ENCODE results near the gene SDS.

SDS gene

DNA sequence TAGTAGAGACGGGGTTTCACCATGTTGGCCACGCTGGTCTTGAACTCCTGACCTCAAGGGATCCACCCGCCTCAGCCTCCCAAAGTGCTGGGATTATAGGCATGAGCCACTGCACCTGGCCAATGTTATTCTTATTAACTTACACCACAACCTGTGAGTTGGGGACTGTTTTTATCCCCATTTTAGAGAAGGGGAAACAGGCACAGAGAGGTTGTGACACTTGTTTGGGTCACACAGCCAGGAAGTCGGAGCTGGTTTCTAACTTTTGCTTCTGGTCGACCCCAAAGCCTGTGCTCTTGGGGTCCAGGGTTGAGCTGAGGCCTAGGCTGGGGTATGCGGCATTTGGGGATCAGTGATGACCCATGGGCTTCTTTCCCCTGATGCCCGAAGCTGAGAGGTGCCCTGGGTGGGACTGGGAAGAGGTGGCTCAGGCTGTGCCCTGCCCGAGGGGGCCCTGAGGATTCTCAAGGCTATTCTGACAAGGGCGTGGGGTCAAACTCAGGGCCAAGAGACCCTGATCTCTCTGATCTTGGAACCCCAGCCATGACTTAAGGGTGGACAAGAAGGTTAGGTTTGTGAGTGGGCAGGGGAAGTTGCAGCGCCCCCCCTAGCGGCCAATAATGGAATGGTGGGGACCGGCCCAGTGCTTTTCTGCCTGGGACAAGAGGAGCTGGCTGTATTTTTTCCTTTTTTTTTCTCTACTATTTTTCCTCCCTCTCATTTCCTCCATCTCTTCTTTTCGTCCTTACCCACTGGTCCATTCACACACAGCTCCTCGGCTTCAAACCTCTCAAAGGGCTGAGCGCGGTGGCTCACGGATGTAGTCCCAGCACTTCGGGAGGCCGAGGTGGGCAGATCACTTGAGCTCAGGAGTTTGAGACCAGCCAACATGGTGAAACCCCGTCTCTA is 21.5 kb upstream of the SDS start:
- no peak for DNase-seq

DNA sequence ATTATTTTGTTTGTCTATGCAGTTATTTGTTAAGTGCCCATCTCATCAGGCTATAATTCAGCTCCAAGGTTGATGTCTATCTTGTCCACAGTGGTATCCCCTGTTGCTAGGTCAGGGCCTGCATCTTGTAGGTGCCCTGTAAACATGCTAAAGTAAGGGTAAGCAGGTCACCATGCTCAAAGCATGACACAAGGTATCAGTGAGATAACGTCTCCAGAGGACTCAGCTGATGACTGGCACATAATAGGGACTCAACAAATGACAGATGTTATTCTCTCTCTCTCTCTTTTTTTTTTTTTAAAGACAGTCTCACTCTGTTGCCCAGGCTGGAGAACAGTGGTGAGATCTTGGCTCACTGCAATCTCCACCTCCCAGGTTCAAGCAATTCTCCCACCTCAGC is 20.8 kb upstream of the SDS start:
- no peak for DNase-seq

DNA sequence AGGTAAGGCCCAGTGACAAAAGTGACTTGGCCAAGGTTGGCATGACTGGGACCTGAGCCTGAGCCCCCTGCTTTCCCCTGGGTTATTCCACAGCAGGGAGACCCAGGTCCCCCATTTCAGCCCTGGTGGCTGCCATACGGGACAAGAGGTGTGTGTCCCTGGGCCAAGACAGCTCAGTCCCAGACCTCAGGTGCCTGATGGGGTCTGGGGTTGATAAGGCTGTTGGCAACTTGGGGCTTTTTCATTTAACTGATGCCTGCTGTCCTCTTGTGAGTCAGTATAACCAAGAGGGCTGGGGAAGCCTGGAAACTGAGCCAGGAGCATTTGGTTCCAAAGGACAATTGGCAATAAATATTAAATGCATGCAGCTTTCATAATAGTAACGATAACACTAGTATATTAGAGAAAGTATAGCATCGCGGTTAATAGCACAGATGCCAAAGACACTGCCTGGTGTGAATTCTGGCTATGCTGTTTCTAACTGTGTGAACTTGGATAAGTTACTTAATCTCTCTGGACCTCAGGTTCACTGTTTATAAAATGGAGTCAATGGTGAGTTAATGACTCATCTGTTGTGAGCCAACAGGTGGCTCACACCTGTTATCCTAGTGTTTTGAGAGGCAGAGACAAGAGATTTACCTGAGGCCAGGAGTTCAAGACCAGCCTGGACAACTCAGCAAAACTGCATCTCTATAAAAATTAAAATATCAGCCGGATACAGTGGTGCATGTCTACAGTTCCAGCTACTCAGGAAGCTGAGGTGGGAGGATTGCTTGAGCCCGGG is 19.4 kb upstream of the SDS start:
- no peak for DNase-seq

DNA sequence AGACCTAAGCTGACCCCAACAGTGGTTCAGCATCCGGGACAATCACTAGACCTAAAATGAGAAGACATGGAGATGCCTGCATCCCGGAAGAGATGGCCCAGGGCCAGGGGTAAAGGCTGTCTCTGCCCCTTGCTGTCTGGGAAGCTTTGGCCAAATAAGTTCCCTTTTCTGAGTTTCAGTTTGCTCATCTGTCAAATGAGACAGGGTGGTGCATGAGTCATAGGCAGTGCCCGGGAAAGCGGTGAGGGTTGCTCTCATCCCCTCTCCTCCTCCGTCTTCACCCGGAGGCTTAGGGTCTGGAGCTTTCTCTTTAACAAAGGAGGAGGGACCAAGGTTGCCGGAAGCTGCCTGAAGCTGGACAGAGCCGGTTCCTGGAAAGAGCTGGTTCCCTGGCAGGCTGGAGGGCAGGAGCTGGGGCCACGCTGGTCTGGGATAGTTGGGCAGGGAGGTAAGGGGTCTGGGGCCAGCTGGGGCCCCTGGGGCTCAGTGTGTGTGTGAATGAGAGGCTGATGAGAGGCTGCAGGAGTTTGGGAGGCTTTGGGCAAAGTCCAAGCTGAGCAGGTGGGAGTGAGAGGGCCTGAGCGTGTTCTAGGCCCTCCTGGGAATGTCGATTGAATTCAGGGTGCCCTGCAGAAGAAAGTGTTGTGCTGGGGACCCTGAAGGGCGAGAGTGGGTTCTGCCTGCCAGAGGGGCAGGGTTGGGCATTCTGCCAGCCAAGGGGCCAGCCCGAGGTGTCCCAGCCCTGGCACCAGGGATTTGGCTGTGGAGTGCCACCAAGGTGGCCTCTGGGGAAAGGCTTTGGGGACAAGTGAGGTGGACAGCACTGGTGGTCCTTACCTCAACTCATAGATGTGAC is 18.6 kb upstream of the SDS start, which contains the start of gene SDSL:
SDSL (plus strand) TSS at position 351 of the 856 bp plus-strand sequence. CDS start 5,603 bp downstream, outside the sequence.
- no peak for DNase-seq

DNA sequence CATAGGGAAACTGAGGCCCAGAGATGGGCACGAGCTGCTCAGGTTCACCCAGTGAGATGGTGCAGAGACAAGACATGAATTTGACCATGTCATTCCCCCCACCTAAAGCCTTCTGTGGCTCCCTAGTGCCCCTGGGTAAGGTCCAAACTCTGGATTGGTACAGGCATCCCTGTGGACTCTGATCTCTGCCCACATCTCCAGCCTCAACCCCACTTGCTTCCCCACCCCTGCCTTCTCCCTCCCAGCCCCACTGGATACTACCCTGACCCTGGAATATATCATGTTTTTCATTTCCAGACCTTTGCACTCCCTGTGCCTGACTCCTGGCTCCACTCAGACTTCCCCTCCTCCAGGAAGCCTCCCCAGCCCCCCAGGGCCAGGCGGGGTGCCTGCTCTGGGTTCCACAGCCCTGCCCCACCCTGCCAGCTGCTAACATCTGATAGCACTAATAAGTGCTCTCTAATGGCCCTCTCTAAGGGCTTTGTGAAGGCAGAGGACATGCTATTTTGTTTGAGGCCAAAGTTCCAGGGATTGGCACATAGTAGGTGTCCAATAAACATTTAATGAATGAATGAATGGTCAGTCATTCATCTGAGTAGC is 17.4 kb upstream of the SDS start:
- no peak for DNase-seq

DNA sequence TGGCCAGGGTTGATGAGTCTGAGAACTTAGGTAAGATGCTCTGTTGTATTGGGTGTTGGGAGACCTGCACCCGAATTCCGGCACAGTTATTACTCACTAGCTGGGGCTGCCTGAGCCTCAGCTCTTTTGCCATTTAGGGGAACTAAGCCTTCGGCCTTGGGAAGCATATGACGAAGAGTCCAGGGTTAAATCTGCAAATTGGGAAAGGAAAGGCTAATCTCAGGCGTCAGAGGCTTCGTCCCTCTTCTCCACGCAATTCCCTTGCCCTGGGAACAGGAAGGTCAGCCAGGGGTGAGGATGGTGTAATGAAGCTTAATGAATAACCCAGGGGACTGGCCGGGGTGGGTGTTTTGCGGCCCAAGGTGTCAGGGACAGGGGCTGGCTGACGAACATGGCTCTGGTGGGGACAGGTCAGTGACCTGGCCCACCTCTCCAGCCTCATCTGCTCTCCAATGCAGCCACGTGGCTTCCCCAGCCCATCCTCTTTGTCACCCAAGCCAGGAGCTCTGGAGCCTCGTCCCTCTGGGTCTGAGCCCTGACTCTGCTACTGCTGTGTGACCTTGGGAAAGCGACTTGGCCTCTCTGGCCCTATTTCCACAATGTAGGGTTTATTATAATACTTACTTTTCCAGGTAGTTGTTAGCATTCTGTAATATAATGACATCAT is 14.7 kb upstream of the SDS start:
- DNase-seq, result no peak

DNA sequence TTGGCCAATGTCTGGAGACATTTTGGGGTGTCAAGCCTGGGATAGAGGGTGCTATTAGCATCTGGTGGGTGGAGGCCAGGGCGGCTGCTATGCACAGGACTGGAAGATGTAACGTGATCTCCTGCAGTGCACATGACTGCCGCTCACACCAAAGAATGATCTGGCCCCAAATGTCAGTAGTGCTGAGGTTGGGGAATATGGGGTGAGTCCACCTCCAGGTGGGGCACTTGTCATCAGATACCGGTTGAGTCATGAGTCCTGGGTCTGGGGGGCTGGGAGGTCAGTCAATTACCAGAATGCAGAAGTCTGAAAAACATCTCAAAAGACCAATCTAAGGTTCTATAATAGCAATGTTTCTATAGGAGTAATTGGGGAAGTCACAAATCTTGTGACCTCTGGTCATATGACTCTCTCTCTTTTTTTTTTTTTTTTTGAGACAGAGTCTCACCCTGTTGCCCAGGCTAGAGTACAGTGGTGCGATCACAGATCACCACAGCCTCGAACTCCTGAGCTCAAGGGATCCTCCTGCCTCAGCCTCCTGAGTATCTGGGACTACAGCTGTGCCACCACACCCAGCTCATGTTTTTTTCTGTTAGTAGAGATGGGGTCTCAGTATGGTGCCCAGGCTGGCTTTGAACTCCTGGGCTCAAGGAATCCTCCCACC is 12.5 kb upstream of the SDS start:
- no peak for DNase-seq

DNA sequence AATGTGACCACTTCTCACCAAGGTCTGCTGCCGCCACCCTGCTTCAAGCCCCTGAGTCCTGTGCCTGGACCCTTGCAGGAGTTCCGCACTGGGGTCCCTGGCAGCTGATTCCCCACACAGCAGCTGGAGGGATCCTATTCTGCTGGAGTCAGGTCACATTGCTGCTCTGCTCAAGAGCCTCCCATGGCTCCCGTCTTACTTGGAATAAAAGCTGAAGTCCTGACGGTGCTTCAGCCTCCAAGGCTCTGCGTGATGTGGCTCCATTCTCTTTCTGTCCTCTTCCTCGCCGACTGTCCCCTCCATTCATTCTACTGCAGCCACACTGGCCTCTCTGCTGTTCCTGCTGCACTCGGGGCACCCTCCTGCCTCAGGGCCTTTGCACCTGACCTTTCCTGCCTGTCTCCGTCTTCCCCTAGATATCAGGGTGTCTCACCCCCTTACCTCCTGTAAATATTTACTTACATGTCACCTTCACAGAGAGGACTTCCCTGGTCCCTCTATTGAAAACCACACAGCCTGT is 10.9 kb upstream of the SDS start:
- DNase-seq, result no peak

DNA sequence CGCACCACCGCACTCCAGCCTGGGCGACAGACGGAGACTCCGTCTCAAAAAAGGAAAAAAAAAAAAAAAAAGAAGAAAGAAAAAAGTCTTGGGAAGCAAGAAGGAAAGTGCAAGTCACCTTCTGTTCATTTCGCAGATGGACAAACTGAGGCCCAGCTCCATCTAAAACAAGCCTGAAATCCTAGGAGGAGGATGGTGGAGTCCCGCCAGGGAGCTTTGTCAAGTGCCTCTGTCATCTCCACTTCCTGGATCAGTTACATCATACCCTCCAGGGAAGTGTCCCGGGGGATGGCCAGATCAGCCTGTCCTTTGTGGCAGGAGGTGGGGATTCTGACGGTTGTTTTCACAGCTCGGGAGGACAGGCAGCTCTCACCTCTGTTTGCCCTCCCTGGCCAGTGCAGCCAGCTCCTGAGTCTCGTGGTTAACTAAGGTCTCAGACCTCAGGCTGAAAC is 9.8 kb upstream of the SDS start:
- no peak for DNase-seq

DNA sequence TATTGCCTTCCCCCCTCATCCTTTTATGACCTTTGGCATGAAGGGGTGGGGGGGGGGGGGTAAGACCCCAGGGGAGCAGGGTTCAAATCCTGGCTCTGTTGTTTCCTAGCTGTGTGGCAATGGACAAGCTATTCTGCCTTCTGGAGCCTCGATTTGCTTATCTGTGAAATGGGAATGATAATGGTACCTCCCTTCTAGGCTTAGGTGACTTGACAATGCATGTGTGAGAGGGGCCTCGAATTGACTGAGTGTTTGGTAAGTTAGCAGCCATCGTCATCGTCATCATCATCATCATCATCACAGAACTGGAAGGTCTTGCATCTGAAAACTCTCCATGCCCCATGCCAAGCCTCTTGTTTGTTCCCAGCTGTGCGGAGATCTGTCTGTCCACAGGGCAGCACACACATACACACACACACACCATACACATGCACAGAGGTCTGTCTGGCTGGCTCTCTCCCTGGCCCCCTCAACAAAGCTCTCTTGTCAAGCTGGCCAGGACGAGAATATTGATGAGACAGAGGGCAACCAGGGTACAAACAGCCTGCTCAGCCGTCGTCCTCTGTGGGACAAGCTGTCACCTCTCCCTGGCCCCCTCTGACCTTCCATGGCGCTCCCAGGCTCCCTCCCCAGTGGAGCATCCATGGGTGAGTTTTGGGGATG is 5.9 kb upstream of the SDS start:
- no peak for DNase-seq

DNA sequence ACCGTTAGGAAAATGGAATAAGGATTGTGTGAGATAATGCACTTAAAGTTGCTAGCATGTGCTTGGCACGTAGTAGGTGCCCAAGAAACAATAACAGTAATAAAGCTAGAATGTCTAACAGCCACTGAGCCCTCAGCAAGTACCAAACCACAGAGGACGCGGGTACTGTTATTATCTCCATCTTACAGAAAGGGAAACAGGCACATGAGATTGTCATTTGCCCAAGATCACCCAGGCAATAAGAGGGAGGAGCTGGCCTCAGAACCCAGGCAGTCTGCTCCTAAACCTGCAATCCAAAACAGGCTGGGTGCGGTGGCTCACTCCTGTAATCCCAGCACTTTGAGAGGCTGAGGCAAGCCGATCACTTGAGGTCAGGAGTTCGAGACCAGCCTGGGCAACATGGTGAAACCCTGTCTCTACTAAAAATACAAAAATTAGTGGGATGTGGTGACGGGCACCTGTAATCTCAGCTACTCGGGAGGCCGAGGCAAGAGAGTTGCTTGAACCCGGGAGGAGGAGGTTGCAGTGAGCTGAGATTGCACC is 5.1 kb upstream of the SDS start:
- DNase-seq, result no peak

DNA sequence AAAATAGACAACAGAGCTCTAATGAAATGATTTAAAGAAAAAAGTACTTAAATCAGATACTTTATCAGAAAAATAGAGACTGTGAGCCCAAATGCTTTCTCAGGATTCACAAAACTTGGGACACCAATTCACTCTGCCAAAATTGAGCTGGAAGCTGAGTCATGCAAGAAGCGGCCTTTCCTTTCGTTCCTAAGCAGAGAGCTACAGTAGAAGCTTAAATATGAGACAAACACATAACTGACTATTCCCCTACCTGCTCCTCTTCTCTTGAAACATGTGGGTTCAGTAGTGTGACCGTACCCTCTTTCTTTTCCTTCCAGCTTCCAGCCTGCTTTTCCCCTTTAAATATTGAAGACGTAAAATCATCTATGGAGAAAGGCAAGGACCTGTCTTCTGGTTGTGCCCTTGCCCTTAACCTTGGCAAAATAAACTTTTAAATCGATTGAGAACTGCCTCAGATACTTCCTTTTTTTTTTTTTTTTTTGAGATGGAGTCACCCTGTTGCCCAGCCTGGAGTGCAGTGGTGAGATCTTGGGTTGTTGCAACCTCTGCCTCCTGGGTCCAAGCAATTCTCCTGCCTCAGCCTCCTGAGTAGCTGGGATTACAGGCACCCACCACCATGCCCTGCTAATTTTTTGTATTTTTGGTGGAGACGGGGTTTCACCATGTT is 4.4 kb upstream of the SDS start:
- DNase-seq, result no peak

DNA sequence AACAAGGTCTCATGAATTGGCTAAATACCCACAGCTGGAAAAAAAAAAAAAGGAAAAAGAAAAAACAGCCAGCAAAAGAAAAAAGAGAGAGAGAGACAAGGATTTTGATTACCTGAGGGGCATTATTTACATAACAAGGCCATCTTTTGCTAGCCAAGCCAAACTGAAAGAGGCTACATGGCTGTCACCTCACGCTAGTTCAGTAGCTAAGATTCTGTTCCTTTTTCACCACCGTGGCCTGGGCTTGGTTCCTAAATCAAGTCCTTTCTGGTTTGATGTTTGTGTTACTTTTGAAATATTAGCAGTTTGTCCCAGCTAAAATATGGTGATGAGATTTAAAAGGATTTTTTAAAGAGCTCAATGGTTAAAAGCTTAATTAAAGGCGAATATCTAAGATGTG is 2.0 kb upstream of the SDS start:
- no peak for DNase-seq

DNA sequence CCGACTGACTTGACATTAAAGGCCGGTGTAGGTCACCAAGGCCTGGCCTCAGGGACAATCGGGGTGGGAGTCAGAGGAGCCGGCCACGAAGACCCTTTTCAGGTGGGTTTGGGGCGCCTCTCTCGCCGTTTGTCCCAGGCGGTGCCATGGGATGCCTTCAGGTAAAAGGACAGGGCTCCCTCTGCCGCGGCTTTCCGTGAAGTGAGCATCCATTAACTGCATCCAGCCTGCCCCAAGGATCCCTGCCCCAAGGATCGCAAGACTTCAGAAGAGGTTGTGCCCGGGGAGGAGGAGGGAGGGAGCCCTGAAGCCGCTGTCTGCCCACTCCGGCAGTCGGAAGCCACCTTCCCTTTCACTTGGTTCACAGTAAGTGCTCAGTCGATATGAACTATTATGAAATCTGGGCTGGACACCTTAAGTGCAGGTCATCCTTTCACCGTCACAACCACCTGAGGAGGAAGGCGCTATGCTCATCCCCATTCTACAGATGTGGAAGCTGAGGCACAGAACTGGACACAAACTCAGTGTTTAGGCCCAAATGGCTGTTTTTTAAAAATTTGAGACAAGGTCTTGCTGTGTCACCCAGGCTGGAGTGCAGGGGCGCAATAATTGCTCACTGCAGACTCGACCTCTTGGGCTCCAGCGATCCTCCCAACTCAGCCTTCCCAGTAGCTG is 964 bp downstream of the SDS start:
- no peak for DNase-seq

DNA sequence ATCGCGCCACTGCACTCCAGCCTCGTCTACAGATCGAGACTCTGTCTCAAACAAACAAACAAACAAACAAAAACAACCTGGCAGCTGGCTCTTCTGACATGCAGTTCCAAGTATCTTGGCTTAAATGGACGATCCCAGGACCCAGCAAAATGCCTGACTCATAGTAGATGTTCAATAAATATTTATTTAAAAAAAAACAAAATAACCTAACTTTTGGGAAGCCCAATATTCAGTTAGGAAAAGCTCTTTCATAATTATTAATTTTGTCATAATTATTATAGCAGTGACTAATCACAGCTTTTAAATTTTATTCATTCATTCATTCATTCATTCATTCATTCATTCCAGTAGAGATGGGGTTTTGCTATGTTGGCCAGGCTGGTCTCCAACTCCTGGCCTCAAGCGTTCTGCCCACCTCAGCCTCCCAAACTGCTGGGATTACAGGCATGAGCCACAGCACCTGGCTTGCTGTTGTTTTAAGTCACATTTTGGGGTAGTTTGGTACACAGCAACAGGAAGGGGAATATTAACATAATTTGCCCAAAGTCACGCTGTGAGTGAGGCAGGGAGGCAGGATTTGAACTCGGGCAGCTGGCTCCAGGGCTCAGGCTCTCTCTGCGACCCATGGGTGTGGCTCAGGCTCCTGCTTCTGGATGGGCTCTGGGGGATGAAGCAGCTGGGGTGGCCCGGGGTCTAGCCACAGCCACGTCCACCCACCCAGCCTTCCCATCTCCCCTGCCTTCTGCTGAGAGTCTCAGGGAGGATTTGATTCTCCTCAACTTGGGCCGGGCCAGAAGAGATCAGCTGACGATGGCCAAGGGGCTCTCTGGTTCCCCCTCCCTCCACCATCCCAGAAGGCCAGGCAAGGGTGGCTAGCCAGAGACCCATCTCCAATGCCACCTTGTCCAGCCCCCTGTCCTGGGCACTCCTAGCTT is 2.4 kb downstream of the SDS start:
- no peak for DNase-seq

DNA sequence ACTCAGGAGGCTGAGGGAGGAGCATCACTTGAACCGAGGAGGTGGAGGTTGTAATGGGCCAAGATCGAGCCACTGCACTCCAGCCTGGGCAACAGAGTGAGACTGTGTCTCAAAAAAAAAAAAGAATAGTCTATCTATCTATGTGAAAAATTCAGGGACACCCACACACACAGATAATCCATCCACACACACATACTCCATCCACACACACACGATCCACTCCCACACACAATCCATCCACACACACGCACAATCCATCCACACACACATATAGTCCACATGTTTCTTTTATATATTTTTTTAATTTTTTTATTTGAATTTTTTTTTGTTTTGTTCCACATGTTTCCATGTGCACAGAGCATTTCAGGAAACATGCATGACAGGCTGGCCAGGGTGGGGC is 3.3 kb downstream of the SDS start:
- DNase-seq, result no peak

DNA sequence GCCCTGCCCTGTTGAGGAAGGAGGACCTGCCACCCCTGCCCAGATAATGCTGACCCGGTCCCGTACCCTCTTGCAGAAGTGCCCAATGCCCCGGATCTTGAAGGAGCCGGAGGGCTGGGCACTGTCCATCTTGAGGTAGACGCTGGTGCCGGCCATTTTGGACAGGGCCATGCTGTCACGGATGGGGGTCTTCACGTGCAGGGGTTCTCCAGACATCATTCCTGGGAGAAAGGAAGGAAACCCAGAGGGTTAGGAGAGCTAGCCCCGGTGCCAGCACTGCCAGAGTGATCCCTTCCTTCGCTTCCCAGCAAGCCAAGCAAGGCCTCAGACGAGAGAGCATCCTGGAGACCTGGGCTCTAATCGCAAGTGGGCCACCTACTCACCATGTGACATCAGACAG is 4.2 kb downstream of the SDS start:
- DNase-seq, result no peak

All from NCI-H1105 (cell line).